Neural crest cell (in vitro differentiated cells): ENCODE measurements around the gene DECR2. TPM values are rescaled to one million over a fixed set of nuclear protein-coding genes. Genes with fewer than 3 reads are reported as not detected.

Experiments used
- DNase-seq: peaks from one replicate; pipeline ENCODE4 v3.0.0; 2021; ENCODE audit warnings: low read depth, mixed read lengths, low spot score
- H3K27ac Mint-ChIP-seq: one replicate; pipeline ENCODE4 v1.8.0; 2021; ENCODE audit warnings: mild to moderate bottlenecking, mixed read lengths; ENCODE audit not compliant: unreplicated experiment
- H3K27me3 Mint-ChIP-seq: 2 replicates; pipeline ENCODE4 v1.8.0; 2021; ENCODE audit warnings: low read depth, mild to moderate bottlenecking, mixed read lengths
- H3K36me3 Mint-ChIP-seq: 2 replicates; pipeline ENCODE4 v1.8.0; 2021; ENCODE audit warnings: low read depth, mild to moderate bottlenecking, mixed read lengths
- H3K4me1 Mint-ChIP-seq: 2 replicates; pipeline ENCODE4 v1.8.0; 2021; ENCODE audit warnings: mixed read lengths
- H3K4me3 Mint-ChIP-seq: one replicate; pipeline ENCODE4 v1.8.0; 2021; ENCODE audit warnings: mild to moderate bottlenecking, mixed read lengths
- H3K9me3 Mint-ChIP-seq: 2 replicates; pipeline ENCODE4 v1.8.0; 2021; ENCODE audit warnings: mixed read lengths
- total RNA-seq: library from RNA; stranded (reverse); gene quantifications from 2 replicates; pipeline ENCODE4 v1.2.1, GENCODE V29; 2021
- TF ChIP-seq, protein P1 (sequence below): fragments of 200-600 bp; sonication (generic); conservative IDR thresholded peaks from 2 replicates; pipeline ENCODE4 v1.5.0; 2021; ENCODE audit warnings: antibody characterized with exemption, mild to moderate bottlenecking

The DECR2 gene
- total RNA-seq, 1 donor from 2014 or later, result 22.4 TPM

DNA sequence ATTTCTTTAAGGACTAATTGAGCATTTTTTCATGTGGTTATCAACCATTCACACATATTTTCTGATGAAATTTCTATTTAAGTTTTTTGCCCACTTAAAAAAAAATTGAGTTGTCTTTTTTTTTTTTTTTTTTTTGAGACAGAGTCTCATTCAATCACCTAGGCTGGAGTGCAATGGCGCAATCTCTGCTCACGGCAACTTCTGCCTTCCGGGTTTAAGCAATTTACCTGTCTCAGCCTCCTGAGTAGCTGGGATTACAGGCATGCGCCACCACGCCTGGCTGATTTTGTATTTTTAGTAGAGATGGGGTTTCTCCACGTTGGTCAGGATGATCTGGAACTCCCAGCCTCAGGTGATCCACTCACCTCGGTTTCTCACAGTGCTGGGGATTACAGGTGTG, 58.1 kb downstream of the DECR2 start:
- H3K27ac Mint-ChIP-seq, result no peak overlapping the region
- TF ChIP-seq, protein P1, sequence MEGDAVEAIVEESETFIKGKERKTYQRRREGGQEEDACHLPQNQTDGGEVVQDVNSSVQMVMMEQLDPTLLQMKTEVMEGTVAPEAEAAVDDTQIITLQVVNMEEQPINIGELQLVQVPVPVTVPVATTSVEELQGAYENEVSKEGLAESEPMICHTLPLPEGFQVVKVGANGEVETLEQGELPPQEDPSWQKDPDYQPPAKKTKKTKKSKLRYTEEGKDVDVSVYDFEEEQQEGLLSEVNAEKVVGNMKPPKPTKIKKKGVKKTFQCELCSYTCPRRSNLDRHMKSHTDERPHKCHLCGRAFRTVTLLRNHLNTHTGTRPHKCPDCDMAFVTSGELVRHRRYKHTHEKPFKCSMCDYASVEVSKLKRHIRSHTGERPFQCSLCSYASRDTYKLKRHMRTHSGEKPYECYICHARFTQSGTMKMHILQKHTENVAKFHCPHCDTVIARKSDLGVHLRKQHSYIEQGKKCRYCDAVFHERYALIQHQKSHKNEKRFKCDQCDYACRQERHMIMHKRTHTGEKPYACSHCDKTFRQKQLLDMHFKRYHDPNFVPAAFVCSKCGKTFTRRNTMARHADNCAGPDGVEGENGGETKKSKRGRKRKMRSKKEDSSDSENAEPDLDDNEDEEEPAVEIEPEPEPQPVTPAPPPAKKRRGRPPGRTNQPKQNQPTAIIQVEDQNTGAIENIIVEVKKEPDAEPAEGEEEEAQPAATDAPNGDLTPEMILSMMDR, result no peak
- peaks cover 10% of the 10 kb centered on the region for H3K4me1 Mint-ChIP-seq
- H3K9me3 Mint-ChIP-seq, result no peaks in the 10 kb centered on the region
- no peaks in the 10 kb centered on the region for H3K27me3 Mint-ChIP-seq
- no peak for DNase-seq
- H3K4me3 Mint-ChIP-seq, result no peak overlapping the region
- peaks cover 3% of the 10 kb centered on the region for H3K36me3 Mint-ChIP-seq

DNA sequence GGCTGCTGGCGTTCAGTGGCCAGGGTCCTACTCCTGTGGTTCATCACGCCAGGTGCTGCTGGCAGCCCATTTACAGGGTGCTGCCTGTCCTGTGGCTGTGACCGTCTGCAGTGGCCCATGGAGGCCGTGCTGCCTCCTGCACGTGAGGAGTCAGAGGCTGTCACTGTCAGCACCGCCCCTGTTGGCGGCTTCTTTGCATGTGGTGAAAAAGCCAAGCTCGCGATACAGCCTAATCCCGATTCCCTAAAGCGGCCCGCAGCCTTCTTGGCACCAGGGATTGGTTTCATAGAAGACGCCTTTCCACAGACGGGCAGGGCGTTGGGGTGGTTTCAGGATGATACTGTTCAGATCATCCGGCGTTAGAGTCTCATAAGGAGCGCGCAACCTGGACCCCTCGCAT, 59.1 kb downstream of the DECR2 start:
- H3K27me3 Mint-ChIP-seq, result no peaks in the 10 kb centered on the region
- H3K9me3 Mint-ChIP-seq, result no peaks in the 10 kb centered on the region
- DNase-seq, result no peak
- H3K27ac Mint-ChIP-seq, result no peak overlapping the region
- no peak overlapping the region for H3K4me3 Mint-ChIP-seq
- TF ChIP-seq, protein P1, result no peak
- peaks cover 14% of the 10 kb centered on the region for H3K4me1 Mint-ChIP-seq
- peaks cover 3% of the 10 kb centered on the region for H3K36me3 Mint-ChIP-seq

Other genes with a start within 250 kb of the DECR2 start
- not detected in 2 replicates for gene HBZ, start 249.2 kb upstream of the DECR2 start, total RNA-seq
- gene HBM, start 235.9 kb upstream of the DECR2 start, total RNA-seq, result not detected in 2 replicates
- not detected in 2 replicates for gene HBA2, start 229.0 kb upstream of the DECR2 start, total RNA-seq
- not detected in 2 replicates for gene HBA1, start 225.2 kb upstream of the DECR2 start, total RNA-seq
- gene HBQ1, start 221.4 kb upstream of the DECR2 start, total RNA-seq, result 1.8 and 2.9 TPM in 2 replicates
- gene LUC7L, start 172.4 kb upstream of the DECR2 start, total RNA-seq, result 177 and 192 TPM in 2 replicates
- 89.8 and 97.8 TPM in 2 replicates for gene FAM234A, start 167.1 kb upstream of the DECR2 start, total RNA-seq
- 1.9 and 2.8 TPM in 2 replicates for gene RGS11, start 125.9 kb upstream of the DECR2 start, total RNA-seq
- gene ARHGDIG, start 121.3 kb upstream of the DECR2 start, total RNA-seq, result 2.0 and 3.0 TPM in 2 replicates
- 1.4 and 2.1 TPM in 2 replicates for gene PDIA2, start 118.7 kb upstream of the DECR2 start, total RNA-seq
- gene AXIN1, start 49.2 kb upstream of the DECR2 start, total RNA-seq, result 36.4 and 38.2 TPM in 2 replicates
- gene MRPL28, start 31.3 kb upstream of the DECR2 start, total RNA-seq, result 80.4 and 84.6 TPM in 2 replicates
- 56.4 and 62.0 TPM in 2 replicates for gene PGAP6, start 19.9 kb upstream of the DECR2 start, total RNA-seq
- gene NME4, start 4.7 kb upstream of the DECR2 start, total RNA-seq, result 233 and 254 TPM in 2 replicates
- 70.5 and 72.2 TPM in 2 replicates for gene RAB11FIP3, start 23.8 kb downstream of the DECR2 start, total RNA-seq
- gene CAPN15, start 125.8 kb downstream of the DECR2 start, total RNA-seq, result 56.9 and 60.3 TPM in 2 replicates
- not detected in 2 replicates for gene PRR35, start 158.5 kb downstream of the DECR2 start, total RNA-seq
- 0.84 and 0.86 TPM in 2 replicates for gene NHLRC4, start 165.1 kb downstream of the DECR2 start, total RNA-seq
- 84.9 and 91.7 TPM in 2 replicates for gene PIGQ, start 168.1 kb downstream of the DECR2 start, total RNA-seq
- gene RAB40C, start 188.2 kb downstream of the DECR2 start, total RNA-seq, result 30.9 and 31.6 TPM in 2 replicates
- gene WFIKKN1, start 229.1 kb downstream of the DECR2 start, total RNA-seq, result 8.1 and 8.5 TPM in 2 replicates
- gene METTL26, start 234.4 kb downstream of the DECR2 start, total RNA-seq, result 73.4 and 75.3 TPM in 2 replicates
- gene MCRIP2, start 239.9 kb downstream of the DECR2 start, total RNA-seq, result 16.2 and 17.6 TPM in 2 replicates
- gene WDR90, start 247.5 kb downstream of the DECR2 start, total RNA-seq, result 95.8 and 97.0 TPM in 2 replicates